ENCODE results near the gene SEZ6.

Gene SEZ6

DNA sequence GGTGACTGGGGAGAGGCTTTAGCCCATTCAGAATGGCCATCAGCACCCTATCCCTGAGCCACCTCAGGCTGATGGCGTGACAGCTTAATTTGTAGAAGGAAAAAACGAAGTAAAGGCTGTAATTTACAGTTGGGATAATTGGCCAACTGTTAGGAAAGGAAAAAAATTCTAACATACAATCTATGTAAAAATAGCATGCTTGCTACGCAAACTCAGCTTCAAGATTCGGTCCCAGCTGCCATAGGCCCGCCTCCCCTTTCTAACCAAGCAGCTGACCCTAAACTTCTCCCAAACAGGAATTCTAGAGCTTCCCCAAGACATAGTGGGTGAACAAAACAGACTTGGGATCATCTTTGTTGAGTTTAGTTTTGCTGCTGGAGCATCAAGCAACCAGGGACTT lies 4.9 kb downstream of the SEZ6 start:
- DNase-seq (ENCODE audit: low spot score) = no peak

DNA sequence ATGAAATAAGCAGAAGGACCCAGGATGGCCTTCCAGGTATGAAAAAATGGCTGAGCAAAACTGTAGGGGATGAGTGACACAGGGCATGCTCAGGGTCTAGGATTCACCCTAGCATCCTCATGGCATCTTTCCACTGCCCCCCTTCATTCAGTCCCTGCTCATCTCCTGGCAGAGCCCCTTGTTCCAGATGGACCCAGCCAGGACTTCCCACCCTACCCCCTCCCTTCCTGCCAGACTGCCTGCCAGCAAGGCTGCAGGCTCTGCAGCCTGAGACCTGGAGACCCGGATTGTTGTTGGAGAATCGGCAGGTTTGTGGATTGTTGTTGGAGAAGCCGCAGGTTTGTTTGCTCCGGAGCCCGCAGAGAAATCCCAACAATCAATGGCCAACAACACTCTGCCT lies 6.6 kb downstream of the SEZ6 start:
- no peak for DNase-seq (ENCODE audit: low spot score)

DNA sequence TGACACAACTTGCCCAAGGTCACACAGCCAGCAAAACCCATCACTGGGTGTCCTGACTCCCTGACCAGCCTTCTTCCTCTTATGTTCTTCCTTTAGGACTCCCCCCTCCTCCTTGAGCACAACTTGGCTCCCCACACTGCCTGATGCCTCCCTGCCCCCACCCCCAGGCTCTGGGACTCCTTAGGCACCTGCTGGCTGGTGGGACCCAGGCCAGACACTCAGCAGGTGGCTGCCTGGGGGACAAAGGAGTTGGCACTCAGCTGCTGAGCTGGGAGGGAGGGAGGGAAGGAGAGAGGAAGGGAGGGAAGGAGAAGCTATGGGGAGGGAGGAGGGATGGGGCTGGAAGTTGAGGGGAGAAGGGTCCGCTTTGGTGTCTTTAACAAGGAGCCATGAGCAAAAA lies 8.0 kb downstream of the SEZ6 start:
- DNase-seq (ENCODE audit: low spot score) = no peak

DNA sequence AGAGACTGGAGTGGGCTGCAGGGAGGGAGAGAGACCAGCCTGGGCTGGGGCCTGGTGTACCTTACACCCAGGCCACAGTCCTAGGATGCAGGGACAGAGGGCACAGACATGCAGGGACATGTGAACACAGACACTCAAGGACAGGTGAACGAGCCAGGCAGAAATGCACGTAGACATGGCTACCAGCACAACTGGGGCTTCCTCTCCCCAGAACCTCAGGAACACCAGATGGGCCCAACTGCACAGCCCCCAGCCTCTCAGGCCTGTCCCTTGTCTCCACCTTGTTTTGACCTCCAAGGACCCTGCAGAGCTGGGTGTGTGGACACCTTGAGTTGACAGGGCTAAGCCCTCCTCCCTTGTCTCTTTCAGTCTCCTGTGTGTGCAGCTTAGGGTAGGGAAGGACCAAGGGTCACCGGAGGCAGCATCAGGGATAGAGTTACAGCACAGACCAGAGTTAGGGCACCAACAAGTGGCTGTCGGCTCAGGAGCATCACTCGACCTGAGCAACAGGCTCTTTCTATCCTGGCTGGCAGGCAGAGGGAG lies 9.2 kb downstream of the SEZ6 start:
- no peak for DNase-seq (ENCODE audit: low spot score)

DNA sequence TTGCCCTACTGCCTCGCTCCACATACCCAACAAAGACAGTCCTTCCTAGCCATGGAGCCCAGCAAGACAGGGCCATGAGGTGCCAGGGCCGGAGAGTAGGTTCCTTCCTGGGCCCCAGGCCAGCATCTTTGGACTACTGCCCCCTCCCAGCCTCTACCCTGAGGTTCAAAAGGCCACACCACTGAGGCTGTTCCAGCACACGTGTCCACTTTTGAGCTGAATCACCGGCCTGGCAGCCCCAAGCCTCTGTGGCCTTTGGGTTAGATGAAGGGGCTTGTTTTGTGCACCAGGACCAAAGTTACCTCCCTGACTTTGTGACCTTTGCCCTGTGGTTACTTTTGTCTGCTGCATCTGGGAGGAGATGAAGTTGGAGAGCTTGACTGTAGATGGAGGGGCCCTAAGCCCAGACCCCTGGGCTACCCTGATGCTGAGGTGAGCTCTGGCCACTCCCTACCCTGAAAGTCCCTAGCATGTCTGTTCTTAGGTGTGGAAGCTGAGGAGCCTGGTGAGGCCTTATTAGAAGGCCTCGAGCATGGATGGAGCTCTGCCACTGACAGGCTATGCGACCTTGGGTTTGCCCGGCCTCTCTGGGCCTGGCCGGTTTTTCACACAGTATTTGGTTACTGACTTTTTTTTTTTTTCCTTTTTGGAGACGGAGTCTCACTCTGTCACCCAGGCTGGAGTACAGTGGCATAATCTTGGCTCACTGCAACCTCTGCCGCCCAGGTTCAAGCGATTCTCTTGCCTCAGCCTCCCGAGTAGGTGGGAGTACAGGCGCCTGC lies 12.0 kb downstream of the SEZ6 start:
- no peak for DNase-seq (ENCODE audit: low spot score)

DNA sequence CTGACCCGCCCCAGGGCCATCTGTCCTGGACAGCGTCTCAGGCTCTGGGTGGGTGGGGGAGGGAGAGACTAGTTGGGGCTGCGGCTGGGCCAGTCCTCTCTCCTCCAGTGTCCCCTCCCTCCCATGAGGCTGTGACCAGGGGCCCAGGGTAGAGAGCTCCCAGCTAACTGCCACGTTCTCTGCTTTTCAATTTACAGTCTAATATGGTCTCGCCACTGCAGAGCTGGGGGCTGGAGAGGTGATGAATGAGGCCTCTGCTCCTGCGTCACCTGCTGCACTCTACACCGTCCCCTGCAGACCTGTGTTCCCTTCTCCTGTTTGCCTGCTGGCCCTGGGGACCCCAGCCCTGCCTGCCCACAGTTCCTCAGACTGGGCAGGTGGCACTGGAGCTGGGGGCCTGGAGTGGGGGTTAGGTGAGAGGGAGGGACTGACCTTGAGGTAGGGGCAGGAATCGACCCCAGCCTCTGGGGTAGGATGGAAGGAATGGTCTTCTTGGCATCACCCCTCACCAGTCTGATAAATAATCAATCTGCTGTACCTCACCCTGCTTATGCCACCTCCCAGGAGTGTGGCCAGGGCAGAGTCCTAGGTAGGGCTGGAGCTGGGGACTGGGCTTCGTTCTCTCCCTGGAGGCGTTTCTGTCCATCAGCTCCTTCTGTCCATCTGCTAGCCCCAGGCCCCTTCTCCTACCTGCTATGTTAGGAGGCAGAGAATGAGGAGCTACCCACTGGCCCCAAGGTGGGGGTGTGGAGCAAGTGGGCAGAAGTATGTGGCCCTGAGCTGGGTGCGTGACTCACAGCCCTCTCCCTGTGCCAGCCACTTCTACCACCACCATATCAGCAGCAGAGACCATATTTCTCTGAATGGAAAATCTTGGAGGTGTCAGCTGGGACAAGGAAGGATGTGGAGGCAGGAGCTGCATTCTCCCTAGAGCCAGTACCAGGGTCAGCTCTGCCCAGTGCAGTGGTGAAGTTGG lies 12.9 kb downstream of the SEZ6 start:
- DNase-seq (ENCODE audit: low spot score) = no peak

DNA sequence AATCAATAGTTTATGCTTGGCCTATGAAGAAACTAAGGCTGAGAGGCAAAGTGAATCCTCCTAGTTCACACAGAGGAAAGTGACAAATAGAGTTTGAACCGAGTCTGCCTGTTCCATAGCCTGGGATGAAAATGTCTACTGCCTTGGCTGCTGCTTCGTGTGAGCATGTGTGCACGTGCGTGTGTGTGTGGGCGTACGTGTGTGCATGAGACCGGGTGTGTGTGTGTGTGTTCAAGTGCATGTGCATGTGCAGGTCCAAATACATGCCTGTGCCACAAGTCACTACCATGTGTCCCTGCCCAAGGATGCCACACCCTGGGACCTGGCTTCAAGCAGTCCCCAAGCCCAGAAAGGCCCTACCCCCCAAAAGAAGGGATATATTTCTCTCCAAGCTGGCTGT lies 13.6 kb downstream of the SEZ6 start:
- DNase-seq (ENCODE audit: low spot score) = no peak

DNA sequence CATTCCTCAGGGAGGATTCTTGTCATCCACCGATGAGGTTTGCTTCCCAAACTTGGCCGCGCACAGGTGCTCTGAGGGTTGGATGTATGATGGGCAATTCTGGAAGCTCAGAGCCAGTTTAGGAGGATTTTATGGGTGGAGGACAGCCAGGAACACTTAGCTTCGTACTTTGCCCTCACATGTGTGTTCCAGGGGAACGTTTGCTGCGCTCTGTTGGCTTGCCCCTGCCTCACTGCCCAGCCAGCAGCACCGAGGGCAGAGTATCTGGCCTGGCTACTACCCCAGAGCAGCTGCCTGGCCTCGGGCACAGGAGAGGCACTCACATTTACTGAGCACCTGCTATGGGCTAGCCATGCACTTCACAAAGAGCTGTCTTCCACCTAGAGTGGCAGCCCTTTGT lies 14.1 kb downstream of the SEZ6 start:
- no peak for DNase-seq (ENCODE audit: low spot score)

DNA sequence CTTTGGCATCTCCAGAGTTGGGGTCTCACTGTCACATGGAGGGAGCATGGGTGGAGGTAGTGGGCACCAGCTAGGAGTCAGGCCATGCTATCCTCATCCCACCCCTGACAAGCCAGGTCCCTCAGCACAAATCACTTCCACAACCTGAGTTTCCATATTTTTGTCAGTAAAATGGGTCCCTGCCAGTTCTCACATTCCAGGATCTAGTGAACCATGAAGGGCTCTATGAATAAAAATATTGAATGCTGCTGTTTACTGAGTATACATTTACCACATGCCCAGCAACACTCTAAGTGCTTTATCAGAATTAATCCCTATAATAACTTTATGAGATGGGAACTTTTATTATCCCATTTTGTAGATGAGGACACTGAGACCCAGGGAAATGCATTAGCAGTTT lies 16.8 kb downstream of the SEZ6 start:
- no peak for DNase-seq (ENCODE audit: low spot score)

DNA sequence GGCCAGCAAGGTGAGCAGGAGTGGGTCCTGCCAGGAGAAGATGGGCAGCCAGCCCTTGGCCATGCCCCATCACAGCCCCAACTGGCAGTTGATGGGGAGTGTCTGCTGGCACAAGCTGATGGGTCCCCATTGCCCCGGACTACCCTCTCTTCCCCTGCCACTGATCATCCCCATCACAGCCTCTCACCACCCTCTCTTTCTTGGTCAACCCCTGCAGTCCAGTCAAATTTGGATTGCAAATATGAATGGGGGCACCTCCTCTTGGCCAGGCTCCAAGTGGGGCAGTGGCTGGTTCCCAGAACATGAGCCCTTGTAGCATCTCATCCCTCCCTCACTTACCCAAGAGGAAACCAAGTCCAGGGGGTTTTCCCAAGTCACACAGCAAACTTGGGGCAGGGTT lies 17.4 kb downstream of the SEZ6 start:
- DNase-seq (ENCODE audit: low spot score) = no peak

DNA sequence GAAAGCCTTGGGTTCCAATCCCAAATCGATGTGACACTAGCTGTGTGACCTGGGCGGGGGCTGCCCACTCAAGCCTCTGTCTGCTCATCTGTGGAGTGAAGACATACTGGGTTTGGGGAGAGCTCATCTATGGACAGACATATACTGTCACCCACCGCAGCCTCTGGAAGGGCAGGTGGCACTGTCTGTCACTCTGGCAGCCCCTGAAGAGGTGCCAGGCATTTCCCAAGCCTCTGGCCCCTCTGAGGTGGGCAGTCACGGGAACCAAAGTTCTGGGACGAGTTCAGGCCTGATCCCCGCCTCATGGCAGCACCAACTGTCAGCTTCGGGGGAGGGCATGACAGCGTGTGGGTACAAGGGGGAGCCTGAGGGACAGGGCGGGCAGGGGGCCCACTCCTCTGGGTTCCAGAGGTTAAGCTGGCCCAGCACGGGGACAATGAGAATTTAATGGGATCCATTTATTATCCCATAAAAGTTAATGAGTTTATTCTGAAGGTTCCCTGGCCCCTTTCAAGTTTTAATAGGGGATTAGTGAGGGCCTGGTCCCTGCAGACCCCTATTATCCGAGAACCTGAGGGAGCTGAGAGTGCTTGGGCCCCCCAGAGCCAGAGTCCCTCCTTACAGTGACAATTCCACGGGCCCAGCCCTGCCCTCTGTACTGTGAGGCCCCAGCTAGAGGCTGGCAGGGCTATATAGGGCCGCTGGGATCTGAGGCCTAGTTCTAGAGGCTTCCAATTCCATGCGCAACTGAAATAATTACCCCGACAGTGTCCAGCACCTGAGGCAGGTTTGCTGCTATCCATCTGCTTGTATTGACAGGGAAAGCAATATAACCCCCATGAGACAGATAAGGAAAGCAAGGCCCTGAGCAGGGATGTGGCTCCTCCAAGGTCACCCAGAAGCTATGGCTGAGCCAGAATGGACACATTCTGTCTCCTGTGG lies 18.8 kb downstream of the SEZ6 start:
- DNase-seq (ENCODE audit: low spot score) = no peak

DNA sequence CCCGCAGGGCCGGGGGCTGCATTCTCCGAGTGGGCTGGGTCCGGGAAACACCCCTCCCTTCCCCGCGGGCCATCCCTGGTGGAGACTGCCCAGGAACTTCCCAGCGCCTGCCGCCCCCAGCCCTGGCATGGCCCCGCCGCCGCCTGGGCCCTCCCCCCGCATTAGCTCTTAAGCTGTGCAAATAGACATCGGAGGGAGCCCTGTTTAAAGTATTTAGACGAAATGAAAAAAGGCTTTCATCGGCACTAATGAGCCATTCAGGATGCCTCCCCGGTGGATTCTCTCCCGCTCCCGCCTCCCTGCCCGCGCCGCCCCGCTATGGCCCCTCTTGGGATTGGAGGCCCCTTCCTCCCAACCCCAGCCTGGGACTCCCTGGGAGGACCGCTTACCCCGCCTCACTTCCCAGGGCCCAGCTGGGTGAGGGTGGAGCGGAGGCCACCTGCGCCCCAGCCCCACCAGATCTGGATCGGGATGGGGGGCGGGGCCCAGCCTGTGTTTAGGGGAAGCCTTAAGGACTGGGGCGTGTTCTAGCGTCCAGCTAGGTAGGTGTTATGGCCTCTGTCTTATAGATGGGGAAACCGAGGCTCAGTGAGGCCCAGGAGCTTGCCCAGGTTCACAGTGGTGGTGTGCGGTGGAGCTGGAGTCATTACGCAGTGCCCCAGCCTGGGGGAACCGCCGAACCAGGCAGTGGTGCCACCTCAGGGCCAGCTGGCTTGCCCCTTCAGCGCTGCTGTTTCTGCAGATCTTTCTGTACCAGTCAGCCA lies 19.7 kb downstream of the SEZ6 start:
- DNase-seq (ENCODE audit: low spot score) = peak; percentile 91

DNA sequence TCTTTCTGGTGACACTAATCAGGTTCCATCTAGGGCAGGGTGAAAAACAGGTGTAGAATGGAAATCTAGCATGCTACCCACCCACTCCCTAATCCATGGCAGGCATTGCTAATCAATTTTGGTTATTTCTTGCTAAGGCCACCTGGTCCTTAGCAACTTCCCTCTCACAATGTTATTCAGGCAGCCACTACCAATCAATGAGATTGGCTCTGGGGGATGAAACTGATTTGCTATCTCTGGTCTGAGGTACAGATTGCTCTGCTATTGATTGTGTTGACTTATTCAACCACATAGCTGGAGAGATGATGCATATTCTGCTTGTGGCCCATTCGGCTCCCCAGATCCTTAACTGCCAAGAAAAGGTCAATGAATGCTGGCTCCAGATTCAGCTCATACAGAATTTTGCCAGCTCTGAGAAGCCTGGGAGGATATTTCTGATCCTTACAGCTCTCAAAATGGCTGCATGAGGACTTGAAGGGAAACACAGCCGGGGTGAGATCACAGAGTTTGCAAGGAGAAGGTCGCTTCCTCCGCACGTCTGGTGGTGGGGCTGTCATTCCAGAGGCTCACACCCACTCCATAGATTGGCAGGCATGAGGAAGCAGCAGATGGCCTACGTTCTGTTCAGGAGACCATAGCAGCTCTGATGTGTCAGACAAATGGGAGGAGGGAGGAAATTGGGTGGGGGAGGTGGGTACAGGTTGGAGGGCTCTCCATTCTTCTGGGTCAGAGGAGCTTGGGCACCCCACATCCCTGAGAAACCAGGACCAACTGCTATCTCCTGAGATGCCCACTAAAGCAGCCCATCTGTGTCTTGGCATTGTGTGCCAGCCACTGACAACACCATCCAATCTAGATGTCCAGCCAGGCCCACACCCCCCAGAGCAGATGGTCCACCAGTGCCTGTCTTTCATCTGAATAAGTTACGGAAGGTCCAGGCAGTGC lies 22.3 kb downstream of the SEZ6 start:
- peak; percentile 86 for DNase-seq (ENCODE audit: low spot score)

DNA sequence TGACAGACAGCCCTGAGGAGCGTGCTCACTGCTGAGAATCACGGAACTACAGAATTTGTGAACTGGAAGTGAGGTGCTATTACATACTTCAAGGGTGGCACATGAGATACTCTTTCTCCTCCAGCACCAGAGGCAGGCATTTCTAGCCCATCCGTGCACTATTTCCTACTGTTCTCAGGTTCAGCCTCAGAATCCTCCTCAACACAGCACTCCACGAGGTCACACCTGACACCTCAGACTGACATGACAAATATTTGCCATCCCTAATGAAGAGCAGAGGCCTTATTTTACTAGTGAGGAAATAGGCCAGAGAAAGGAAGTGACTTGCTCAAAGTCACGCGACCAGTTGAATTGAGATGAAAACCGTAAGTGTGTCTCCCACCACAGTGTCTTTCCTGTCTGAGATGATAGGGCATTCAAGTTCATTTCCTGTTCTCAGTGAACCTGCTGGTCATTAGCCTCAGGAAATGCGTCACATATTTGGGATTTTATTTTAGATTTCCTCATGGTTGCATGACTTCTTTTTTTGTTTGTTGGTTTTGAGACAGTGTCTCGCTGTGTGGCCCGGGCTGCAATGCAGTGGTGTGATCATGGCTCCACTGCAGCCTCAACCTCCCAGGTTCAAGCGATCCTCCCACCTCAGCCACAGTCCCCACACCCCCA lies 23.6 kb downstream of the SEZ6 start:
- DNase-seq (ENCODE audit: low spot score) = no peak

DNA sequence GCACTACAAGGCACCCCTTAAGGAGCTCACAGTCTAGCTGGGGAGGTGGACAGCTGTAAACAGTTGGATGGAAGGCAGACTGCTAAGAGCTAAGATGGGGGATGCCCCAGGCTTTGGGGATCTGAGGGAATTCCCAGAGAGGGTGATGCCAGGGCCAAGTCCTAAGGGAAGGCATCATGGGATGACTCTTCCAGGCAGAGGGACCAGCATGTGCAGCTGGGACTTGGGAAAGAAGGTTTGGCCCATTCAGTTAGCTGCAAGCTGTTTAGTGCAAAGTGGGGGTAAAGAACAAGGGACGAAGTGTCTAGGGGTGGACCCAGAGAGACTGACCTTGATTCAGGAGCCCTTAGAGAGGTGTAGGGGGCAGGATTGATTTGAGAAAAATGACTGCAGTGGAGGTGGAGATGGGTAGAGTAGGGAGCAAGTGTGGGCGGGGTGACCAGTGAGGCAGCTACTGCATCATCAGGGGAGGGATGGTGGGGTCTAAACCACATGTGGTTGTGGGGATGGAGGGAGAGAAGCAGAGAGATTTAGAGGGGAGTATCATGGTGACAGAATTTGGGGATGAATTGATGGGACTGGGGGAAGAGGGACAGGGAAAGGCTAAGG lies 27.4 kb downstream of the SEZ6 start:
- no peak for DNase-seq (ENCODE audit: low spot score)

DNA sequence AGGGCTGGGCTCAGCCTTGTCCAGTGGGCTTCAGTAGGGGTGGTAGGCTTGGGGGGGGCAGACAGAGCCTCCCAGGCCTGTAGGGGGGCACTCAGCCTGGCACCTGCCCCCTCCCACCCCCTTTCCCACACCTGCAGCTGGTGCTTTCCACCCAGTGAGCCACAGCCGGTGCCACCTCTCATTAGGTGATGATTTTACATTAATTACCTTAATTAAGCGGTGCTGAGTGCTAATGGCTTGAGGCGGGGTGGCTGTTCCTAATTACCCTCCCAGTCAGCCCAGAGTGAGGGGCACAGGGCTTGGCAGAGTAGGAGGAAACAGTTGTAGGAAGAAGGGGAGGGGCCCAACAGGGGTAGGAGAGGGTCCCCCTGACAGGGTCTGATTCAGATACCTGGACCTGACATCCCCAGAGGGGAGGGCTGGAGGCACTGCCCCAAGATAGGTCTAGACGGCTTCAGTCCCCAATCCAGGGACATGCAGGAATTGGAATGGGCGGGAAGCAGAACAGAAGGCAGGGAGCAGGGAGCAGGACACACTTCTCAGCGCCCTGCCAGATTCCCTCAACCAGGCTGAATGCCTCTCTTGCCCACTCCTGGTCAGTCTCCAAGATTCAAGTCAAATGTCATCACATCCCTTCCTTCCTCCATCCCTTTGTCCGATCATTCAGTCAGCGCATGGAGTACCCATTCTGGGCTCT lies 28.0 kb downstream of the SEZ6 start:
- peak; percentile 69 for DNase-seq (ENCODE audit: low spot score)

DNA sequence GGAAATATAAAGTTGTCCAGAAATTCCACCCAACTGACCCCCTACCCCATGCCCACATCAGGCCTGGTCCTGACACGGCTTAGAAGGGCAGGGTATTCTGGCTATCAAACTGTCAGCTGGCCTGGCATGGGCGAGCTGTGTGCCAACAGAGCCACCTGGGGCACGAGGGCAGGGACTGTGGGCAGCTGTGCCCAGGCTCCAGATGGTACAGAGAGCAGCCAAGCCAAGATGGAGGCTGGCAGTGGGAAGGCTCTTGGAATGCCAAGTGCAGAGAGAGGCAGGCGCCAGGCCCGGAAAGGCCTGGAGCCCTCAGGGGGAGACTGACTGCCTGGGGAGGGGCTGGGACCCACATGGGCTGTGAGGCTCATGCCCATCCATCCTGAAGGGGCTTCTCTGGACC lies 30.2 kb downstream of the SEZ6 start:
- DNase-seq (ENCODE audit: low spot score) = no peak

DNA sequence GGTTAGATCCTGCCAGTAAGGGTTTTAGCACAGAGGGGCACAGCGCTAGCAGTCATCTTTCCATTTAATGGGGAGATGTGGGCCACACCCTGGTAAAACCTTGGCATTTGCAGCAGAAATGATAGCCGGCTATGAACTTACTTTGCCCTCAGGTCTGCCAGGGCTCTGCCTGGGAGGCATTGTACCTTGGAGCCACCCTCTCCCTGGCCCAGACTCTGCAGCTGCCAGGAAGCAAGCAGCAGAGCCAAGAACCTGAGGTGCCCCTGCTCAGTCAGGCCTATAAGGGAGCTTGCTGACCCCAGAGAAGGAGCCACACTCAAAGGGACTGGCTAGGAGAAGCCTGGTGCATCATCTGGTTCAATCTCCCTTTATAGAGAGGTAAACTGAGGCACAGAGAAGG lies 30.8 kb downstream of the SEZ6 start:
- no peak for DNase-seq (ENCODE audit: low spot score)
